GM18511 (cell line): ENCODE results near the gene TRIM60.
"Not testable (repeated sequence)": the region's sequence is repeated elsewhere in the genome, so short reads cannot be mapped to it uniquely, and the experiment has no call there.

Source experiments
- ATAC-seq: cut with Tn5 transposase; IDR thresholded peaks from one replicate; pipeline ENCODE4 v1.9.1; 2021; ENCODE audit warnings: mild to moderate bottlenecking, moderate library complexity; ENCODE audit not compliant: unreplicated experiment

TRIM60 gene

GRCh38 chr4:165052627-165053026 lies 20.8 kb downstream of the TRIM60 start:
- ATAC-seq = no peak

- no peak for ATAC-seq
Observed at GRCh38 chr4:165053645-165054044, 21.8 kb downstream of the TRIM60 start, which contains the start of gene TRIM75. Gene TRIM75 (plus strand): TSS chr4:165053866. CDS start chr4:165059148, 5,282 bp downstream.

- ATAC-seq = no peak
Observed at GRCh38 chr4:165055601-165056000, 23.8 kb downstream of the TRIM60 start.

GRCh38 chr4:165058666-165059065 lies 26.9 kb downstream of the TRIM60 start:
- ATAC-seq = no peak

GRCh38 chr4:165059386-165059785 lies 27.6 kb downstream of the TRIM60 start:
- no peak for ATAC-seq

GRCh38 chr4:165060938-165061337 lies 29.1 kb downstream of the TRIM60 start:
- ATAC-seq = no peak

- no peak for ATAC-seq
Observed at GRCh38 chr4:165070560-165070959, 38.8 kb downstream of the TRIM60 start.

GRCh38 chr4:165073346-165073745 lies 41.5 kb downstream of the TRIM60 start:
- ATAC-seq = not testable (repeated sequence)

GRCh38 chr4:165077034-165077578 lies 45.3 kb downstream of the TRIM60 start:
- ATAC-seq = no peak

- ATAC-seq = no peak
Observed at GRCh38 chr4:165079476-165079875, 47.7 kb downstream of the TRIM60 start.

GRCh38 chr4:165084787-165085186 lies 53.0 kb downstream of the TRIM60 start:
- not testable (repeated sequence) for ATAC-seq

GRCh38 chr4:165085946-165086345 lies 54.1 kb downstream of the TRIM60 start:
- no peak for ATAC-seq

- no peak for ATAC-seq
Observed at GRCh38 chr4:165088366-165088765, 56.6 kb downstream of the TRIM60 start.
